Osteocyte (in vitro differentiated cells): Measurements from ENCODE around the gene SHISA7. TPM values are rescaled to one million over a fixed set of nuclear protein-coding genes. Genes with fewer than 3 reads are reported as not detected.

Source experiments
- DNase-seq: peaks from one replicate; pipeline ENCODE4 v3.0.0; 2021; ENCODE audit warnings: mixed read lengths; ENCODE audit not compliant: unreplicated experiment; ENCODE audit errors: extremely low spot score
- H3K27ac Mint-ChIP-seq: one replicate; pipeline ENCODE4 v1.8.0; 2021; ENCODE audit warnings: mild to moderate bottlenecking, mixed read lengths; ENCODE audit not compliant: unreplicated experiment
- H3K27me3 Mint-ChIP-seq: one replicate; pipeline ENCODE4 v1.8.0; 2021; ENCODE audit warnings: mixed read lengths; ENCODE audit not compliant: unreplicated experiment
- H3K36me3 Mint-ChIP-seq: one replicate; pipeline ENCODE4 v1.8.0; 2021; ENCODE audit warnings: mixed read lengths; ENCODE audit not compliant: unreplicated experiment
- H3K4me1 Mint-ChIP-seq: one replicate; pipeline ENCODE4 v1.8.0; 2021; ENCODE audit warnings: mixed read lengths; ENCODE audit not compliant: unreplicated experiment
- H3K4me3 Mint-ChIP-seq: one replicate; pipeline ENCODE4 v1.8.0; 2021; ENCODE audit warnings: mild to moderate bottlenecking, moderate library complexity, mixed read lengths; ENCODE audit not compliant: unreplicated experiment
- H3K9me3 Mint-ChIP-seq: one replicate; pipeline ENCODE4 v1.8.0; 2021; ENCODE audit warnings: mixed read lengths; ENCODE audit not compliant: unreplicated experiment
- CTCF ChIP-seq: fragments of 200-600 bp; sonication (generic); IDR thresholded peaks from 2 replicates; pipeline ENCODE4 v1.5.0; 2021; ENCODE audit warnings: antibody characterized with exemption, mild to moderate bottlenecking, moderate library complexity
- total RNA-seq: library from RNA; stranded (reverse); gene quantifications from 2 replicates; pipeline ENCODE4 v1.2.1, GENCODE V29; 2021

The SHISA7 gene
- total RNA-seq, 1 donor from 2014 or later = not detected

- Mint-ChIP-seq H3K27ac (peak overlapping the region; percentile 71), H3K4me1 (peaks cover 20% of the 10 kb centered on the region), H3K27me3 (no peaks in the 10 kb centered on the region), H3K36me3 (no peaks in the 10 kb centered on the region), H3K9me3 (no peaks in the 10 kb centered on the region), H3K4me3 (peak overlapping the region; percentile 86)
- no peak for DNase-seq
- no peak for TF ChIP-seq CTCF
Measured at GRCh38 chr19:55460670-55461258, 17.7 kb upstream of the SHISA7 start.

- peak overlapping the region; percentile 86 for H3K4me3 Mint-ChIP-seq
- H3K27me3 Mint-ChIP-seq = no peaks in the 10 kb centered on the region
- peak overlapping the region; percentile 71 for H3K27ac Mint-ChIP-seq
- peaks cover 20% of the 10 kb centered on the region for H3K4me1 Mint-ChIP-seq
- no peak for TF ChIP-seq CTCF
- no peaks in the 10 kb centered on the region for H3K36me3 Mint-ChIP-seq
- no peaks in the 10 kb centered on the region for H3K9me3 Mint-ChIP-seq
- no peak for DNase-seq
Measured at GRCh38 chr19:55459950-55460657, 17.0 kb upstream of the SHISA7 start.

GRCh38 chr19:55459551-55459949 is 16.4 kb upstream of the SHISA7 start:
- no peak for TF ChIP-seq CTCF
- no peak overlapping the region for H3K27ac Mint-ChIP-seq
- peaks cover 3% of the 10 kb centered on the region for H3K36me3 Mint-ChIP-seq
- no peak for DNase-seq
- H3K4me3 Mint-ChIP-seq = no peak overlapping the region
- no peaks in the 10 kb centered on the region for H3K27me3 Mint-ChIP-seq
- H3K4me1 Mint-ChIP-seq = peaks cover 20% of the 10 kb centered on the region
- no peaks in the 10 kb centered on the region for H3K9me3 Mint-ChIP-seq

GRCh38 chr19:55457683-55458457 is 14.8 kb upstream of the SHISA7 start:
- H3K4me1 Mint-ChIP-seq = peaks cover 24% of the 10 kb centered on the region
- DNase-seq = no peak
- H3K27me3 Mint-ChIP-seq = peaks cover 6% of the 10 kb centered on the region
- no peak overlapping the region for H3K27ac Mint-ChIP-seq
- H3K9me3 Mint-ChIP-seq = no peaks in the 10 kb centered on the region
- H3K36me3 Mint-ChIP-seq = peaks cover 9% of the 10 kb centered on the region
- no peak for TF ChIP-seq CTCF
- H3K4me3 Mint-ChIP-seq = no peak overlapping the region

GRCh38 chr19:55456347-55456746 is 13.2 kb upstream of the SHISA7 start:
- Mint-ChIP-seq H3K9me3 (no peaks in the 10 kb centered on the region), H3K4me1 (peaks cover 25% of the 10 kb centered on the region), H3K27ac (no peak overlapping the region), H3K27me3 (peaks cover 9% of the 10 kb centered on the region), H3K4me3 (no peak overlapping the region), H3K36me3 (peaks cover 9% of the 10 kb centered on the region)
- TF ChIP-seq CTCF = no peak
- no peak for DNase-seq
